Large intestine (tissue), 12 donors: ENCODE measurements around the gene CIAO3. TPM values are rescaled to one million over a fixed set of nuclear protein-coding genes. Genes with fewer than 3 reads are reported as not detected.
A peak's percentile ranks its signal among the peaks of the same experiment; 100 is the strongest.

Experiments used
- DNase-seq, 2 donors: peaks; one replicate each; pipeline versions ENCODE4 v3.0.0 to v3.0.0-alpha.2; 2013
- H3K27ac ChIP-seq: one replicate; pipeline ENCODE4 v1.5.1; 2013; ENCODE audit warnings: low read length
- H3K27me3 ChIP-seq: 2 replicates; pipeline ENCODE4 v1.6.1; 2013; ENCODE audit warnings: low read length; ENCODE audit not compliant: control insufficient read depth, insufficient read depth
- H3K36me3 ChIP-seq: 2 replicates; pipeline ENCODE4 v1.6.1; 2013; ENCODE audit warnings: low read length; ENCODE audit not compliant: control insufficient read depth, insufficient read depth
- H3K4me1 ChIP-seq: one replicate; pipeline ENCODE4 v1.6.1; 2013; ENCODE audit warnings: low read length; ENCODE audit not compliant: control insufficient read depth, insufficient read depth
- H3K4me3 ChIP-seq: one replicate; pipeline ENCODE4 v1.5.1; 2013; ENCODE audit warnings: low read length
- H3K9me3 ChIP-seq: one replicate; pipeline ENCODE4 v1.6.1; 2013; ENCODE audit warnings: mild to moderate bottlenecking, low read depth, low read length, moderate library complexity; ENCODE audit not compliant: control insufficient read depth
- WGBS: methylation state at CpG from one replicate; pipeline ENCODE4 v1.1.5; 2013; ENCODE audit warnings: low lambda C conversion rate; ENCODE audit not compliant: insufficient coverage; 5-methylcytosine and 5-hydroxymethylcytosine counted together
- long read RNA-seq, 11 donors: transcript quantifications; one replicate each; lab custom pipeline, GENCODE V29; 2026
- polyA plus RNA-seq: library from polyadenylated mRNA; unstranded; fragments of 120-200 nt; gene quantifications from one replicate; pipeline ENCODE4 v1.2.1, GENCODE V29; 2013

CIAO3 gene
- 31.3 TPM for polyA plus RNA-seq
- long read RNA-seq, donor 1, partial matches to known transcripts, result 0 of 4 reads
- long read RNA-seq, donor 1, other reads (novel, unspliced or antisense), result 0 of 4 reads
- long read RNA-seq, donor 2, transcript CIAO3-201 (11 exons, 2,112 nt), result major isoform, 6 of 1,133 reads
- long read RNA-seq, donor 2, partial matches to known transcripts, result 1,068 of 1,133 reads
- long read RNA-seq, donor 2, other reads (novel, unspliced or antisense), result 53 of 1,133 reads
- long read RNA-seq, donor 3, result 0 reads
- long read RNA-seq, donor 4, partial matches to known transcripts, result 0 of 1 reads
- long read RNA-seq, donor 4, other reads (novel, unspliced or antisense), result 0 of 1 reads
- long read RNA-seq, donor 5, partial matches to known transcripts, result 0 of 7 reads
- long read RNA-seq, donor 5, other reads (novel, unspliced or antisense), result 0 of 7 reads
- long read RNA-seq, donor 6, partial matches to known transcripts, result 0 of 9 reads
- long read RNA-seq, donor 6, other reads (novel, unspliced or antisense), result 0 of 9 reads
- long read RNA-seq, donor 7, partial matches to known transcripts, result 0 of 5 reads
- long read RNA-seq, donor 7, other reads (novel, unspliced or antisense), result 0 of 5 reads
- long read RNA-seq, donor 8, transcript CIAO3-201 (11 exons, 2,112 nt), result major isoform, 5 of 15 reads
- long read RNA-seq, donor 8, transcript CIAO3-208 (4 exons, 1,350 nt), result major isoform, 5 of 15 reads
- long read RNA-seq, donor 8, partial matches to known transcripts, result 0 of 15 reads
- long read RNA-seq, donor 8, other reads (novel, unspliced or antisense), result 0 of 15 reads
- long read RNA-seq, donor 9, partial matches to known transcripts, result 7 of 16 reads
- long read RNA-seq, donor 9, other reads (novel, unspliced or antisense), result 0 of 16 reads
- long read RNA-seq, donor 10, partial matches to known transcripts, result 0 of 9 reads
- long read RNA-seq, donor 10, other reads (novel, unspliced or antisense), result 0 of 9 reads
- long read RNA-seq, donor 11, partial matches to known transcripts, result 5 of 10 reads
- long read RNA-seq, donor 11, other reads (novel, unspliced or antisense), result 0 of 10 reads

DNA sequence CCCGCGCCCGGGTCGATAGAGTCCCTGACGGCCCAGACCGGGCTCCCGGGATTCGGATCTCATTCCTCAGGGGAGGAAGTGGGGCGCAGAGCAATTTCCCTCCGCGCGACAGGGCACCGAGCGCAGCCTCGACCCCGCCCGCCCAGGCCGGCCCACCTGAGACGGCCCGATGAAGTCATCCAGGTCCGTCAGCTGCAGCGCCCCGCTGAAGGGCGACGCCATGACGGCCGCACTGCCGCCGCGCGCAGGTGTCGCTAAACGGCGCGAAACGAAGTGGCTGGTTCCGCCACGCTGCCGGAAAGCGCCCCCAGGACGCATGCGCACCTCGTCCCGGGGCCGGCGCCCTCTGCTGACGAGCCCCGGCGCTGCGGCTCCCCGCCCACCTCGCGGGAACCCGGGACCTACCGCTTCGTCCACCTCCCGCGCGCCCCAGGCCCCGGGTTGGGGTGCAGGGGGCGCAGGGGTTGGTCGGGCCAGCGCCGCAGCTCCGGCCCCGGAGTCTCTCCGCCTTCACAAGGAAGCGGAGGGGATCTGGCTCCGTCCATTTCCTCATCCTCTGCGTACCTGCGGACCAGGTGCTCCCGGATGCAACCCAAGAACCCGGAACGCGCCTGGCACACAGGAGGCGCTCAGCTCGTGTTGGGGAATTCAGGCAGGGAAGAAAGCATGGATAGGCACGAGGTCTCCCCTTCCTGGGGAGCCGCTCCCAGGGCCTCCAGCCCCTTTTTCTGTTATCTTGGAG, at the start of gene CIAO3:
CIAO3 (minus strand) TSS at position 234 of the 742 bp plus-strand sequence; CDS start at position 222, 12 bp downstream.
- Histone ChIP-seq H3K4me3 (peak within 1 kb of the TSS; percentile 99), H3K27ac (peak within 1 kb of the TSS; percentile 83), H3K4me1 (peaks cover 10% of the 10 kb centered on the region), H3K9me3 (no peaks in the 10 kb centered on the region), H3K36me3 (peaks cover 23% of the 10 kb centered on the region), H3K27me3 (no peaks in the 10 kb centered on the region)
- WGBS, result no CpG with 5 or more reads among the region's 79 CpGs
- peak; percentile 89 to 95 for DNase-seq

DNA sequence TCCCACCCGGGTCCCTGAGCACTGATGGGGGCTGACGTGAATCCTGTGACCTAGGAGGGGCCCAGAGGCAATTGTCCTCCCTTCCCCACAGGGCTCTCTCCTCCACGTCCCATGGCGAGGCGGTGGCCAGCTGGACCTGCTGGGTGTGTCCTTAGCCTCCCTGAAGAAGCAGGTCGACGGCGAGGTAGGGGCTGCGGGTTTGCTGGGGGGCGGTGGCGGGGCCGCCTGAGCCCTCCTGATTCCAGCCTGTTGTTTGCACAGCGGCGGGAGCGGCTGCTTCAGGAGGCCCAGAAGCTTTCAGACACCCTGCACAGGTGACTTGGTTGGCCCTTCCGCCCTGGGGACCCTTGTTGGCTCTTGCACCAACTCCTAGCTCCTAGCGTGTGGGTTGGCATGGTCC, 49.3 kb upstream of the CIAO3 start:
- Histone ChIP-seq H3K27ac (no peak overlapping the region), H3K4me3 (no peak overlapping the region), H3K36me3 (peaks cover 26% of the 10 kb centered on the region), H3K9me3 (peaks cover 6% of the 10 kb centered on the region), H3K4me1 (peaks cover 7% of the 10 kb centered on the region), H3K27me3 (no peaks in the 10 kb centered on the region)
- DNase-seq, result no peak
- no CpG with 5 or more reads among the region's 17 CpGs for WGBS

DNA sequence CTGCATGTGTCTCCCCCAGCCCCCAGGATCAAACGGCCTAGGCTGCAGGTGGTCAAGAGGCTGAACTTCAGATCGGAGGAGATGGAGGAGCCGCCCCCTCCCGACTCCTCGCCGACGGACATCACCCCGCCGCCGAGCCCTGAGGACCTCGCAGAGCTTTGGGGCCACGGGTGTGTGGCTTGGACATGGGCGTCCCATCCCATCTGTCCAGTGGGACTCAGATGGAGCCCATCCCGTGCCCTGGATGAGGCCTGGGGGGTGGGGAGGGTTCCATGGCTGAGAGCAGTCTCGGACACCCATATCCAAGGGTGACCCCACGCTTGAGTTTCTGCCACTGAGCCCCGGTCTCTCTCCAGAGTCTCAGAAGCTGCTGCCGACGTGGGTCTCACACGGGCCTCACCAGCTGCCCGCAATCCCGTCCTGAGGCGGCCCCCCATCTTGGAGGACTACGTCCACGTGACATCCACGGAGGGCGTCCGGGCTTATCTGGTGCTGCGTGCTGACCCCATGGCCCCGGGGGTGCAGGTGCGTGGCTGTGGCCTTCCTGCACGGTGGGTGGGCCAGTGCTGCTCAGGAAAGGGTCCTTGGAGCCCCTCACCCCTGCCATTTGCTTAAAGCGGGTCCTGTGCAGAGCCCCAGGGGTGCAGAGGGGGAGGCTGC, 48.5 kb upstream of the CIAO3 start:
- no peak overlapping the region for H3K27ac ChIP-seq

DNA sequence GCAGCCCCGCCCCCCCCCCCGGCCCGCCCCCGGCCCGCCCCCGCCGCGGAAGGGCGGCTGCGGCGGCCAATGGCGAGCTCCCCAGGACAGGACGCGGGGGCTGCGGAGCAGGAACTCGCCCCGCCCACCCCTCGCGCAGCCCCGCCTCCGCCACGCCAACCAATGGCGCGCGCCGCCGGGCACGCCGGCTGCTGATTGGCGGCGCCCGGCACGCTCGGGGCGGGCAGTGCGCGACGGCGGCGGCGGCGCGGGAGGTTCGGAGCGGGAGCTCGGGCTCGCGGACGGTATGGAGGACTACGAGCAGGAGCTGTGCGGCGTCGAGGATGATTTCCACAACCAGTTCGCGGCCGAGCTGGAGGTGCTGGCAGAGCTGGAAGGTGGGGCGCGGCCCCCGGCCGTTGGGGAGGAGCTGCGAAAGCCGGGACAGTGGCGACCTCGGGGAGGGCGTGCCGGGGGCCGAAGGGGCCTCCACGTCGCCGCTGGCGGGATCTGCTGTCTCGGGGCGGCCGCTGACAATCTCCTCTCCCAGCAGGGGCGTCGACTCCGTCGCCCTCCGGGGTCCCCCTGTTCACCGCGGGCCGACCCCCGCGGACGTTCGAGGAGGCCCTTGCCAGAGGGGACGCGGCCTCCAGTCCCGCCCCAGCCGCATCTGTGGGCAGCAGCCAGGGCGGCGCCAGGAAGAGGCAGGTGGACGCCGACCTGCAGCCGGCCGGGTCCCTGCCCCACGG, 47.8 kb upstream of the CIAO3 start, which contains the start of gene CHTF18:
CHTF18 (plus strand) TSS at position 222 of the 728 bp plus-strand sequence; CDS start at position 287, 65 bp downstream.
- H3K36me3 ChIP-seq, result peaks cover 25% of the 10 kb centered on the region

More for the DNA sequence above, 48.5 kb upstream of the CIAO3 start:
- peak overlapping the region; percentile 64 for H3K4me3 ChIP-seq
- no peak for DNase-seq
- peaks cover 7% of the 10 kb centered on the region for H3K4me1 ChIP-seq
- no CpG with 5 or more reads among the region's 33 CpGs for WGBS
- no peaks in the 10 kb centered on the region for H3K27me3 ChIP-seq
- H3K9me3 ChIP-seq, result peaks cover 6% of the 10 kb centered on the region
- H3K36me3 ChIP-seq, result peaks cover 26% of the 10 kb centered on the region

DNA sequence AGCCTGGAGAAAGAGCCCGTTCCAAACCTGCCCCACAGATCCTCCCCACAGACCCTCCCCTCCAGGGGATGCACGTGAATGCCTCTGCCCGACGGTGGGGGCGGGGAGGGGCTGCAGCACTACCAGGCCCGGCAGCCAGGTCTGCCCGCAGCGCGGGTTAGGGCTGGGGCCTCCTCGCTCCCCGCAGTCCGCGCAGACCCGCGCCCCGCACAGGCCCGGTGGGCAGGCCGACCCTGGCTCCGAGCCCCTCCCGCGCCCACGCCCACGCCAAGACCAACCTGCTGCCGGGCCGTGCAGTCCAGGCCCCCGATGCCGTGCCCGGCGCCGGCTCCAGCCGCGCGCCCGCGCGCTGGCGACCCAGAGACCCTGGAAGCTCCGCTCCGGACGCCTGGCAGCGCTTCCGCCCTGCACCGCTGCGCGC, 47.2 kb upstream of the CIAO3 start, which contains the start of gene RPUSD1:
RPUSD1 (minus strand) TSS at position 404 of the 421 bp plus-strand sequence. CDS start 644 bp downstream, outside the sequence.
- no peak within 1 kb of the TSS for H3K27ac ChIP-seq
- no peak for DNase-seq

More for the DNA sequence above, 47.8 kb upstream of the CIAO3 start, which contains the start of gene CHTF18:
- peak within 1 kb of the TSS; percentile 87 for H3K4me3 ChIP-seq
- H3K4me1 ChIP-seq, result peaks cover 7% of the 10 kb centered on the region
- no peaks in the 10 kb centered on the region for H3K27me3 ChIP-seq
- DNase-seq, result peak; percentile 89 to 94
- no CpG with 5 or more reads among the region's 97 CpGs for WGBS
- H3K27ac ChIP-seq, result no peak within 1 kb of the TSS
- peaks cover 6% of the 10 kb centered on the region for H3K9me3 ChIP-seq

DNA sequence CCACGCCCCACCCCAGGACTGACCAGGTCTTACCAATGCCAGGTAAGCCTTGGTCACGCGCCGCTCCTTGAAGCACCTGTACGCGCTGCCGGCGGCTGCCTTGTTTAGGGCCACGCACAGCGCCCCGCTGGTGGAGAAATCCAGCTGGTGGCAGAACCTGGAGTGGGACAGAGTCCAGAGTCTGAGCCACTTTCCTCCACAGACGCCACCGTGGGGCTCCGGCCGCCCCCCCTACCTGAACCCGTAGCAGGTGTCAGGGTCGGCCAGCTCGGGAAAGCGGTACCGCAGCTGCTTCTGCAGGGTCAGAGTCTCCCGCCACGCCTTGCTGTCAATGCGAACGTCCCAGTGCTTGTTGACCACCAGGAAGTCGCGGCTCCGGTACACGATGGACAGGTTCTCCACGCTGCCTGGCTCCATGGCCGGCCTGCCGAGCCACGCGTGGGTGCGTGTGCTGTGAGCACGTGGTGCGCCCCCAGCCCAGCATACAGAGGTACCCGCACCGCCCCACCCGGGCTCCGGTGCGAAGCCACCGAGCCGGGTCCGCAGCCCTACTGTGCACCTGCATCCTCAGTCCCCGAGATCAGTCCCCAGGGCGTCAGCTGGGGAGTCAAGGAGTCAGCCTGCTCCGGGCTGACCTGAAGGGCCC, 46.6 kb upstream of the CIAO3 start:
- DNase-seq, result peak in 1 of 2 donors; percentile 52
- Histone ChIP-seq H3K27me3 (peaks cover 2% of the 10 kb centered on the region), H3K36me3 (peaks cover 23% of the 10 kb centered on the region), H3K27ac (no peak overlapping the region), H3K9me3 (peaks cover 6% of the 10 kb centered on the region), H3K4me3 (peak overlapping the region; percentile 87), H3K4me1 (peaks cover 7% of the 10 kb centered on the region)
- WGBS, result no CpG with 5 or more reads among the region's 47 CpGs

More for the DNA sequence above, 47.2 kb upstream of the CIAO3 start, which contains the start of gene RPUSD1:
- H3K36me3 ChIP-seq, result peaks cover 23% of the 10 kb centered on the region
- no peaks in the 10 kb centered on the region for H3K27me3 ChIP-seq
- H3K9me3 ChIP-seq, result peaks cover 6% of the 10 kb centered on the region
- peak within 1 kb of the TSS; percentile 87 for H3K4me3 ChIP-seq
- H3K4me1 ChIP-seq, result peaks cover 7% of the 10 kb centered on the region
- WGBS, result no CpG with 5 or more reads among the region's 45 CpGs

DNA sequence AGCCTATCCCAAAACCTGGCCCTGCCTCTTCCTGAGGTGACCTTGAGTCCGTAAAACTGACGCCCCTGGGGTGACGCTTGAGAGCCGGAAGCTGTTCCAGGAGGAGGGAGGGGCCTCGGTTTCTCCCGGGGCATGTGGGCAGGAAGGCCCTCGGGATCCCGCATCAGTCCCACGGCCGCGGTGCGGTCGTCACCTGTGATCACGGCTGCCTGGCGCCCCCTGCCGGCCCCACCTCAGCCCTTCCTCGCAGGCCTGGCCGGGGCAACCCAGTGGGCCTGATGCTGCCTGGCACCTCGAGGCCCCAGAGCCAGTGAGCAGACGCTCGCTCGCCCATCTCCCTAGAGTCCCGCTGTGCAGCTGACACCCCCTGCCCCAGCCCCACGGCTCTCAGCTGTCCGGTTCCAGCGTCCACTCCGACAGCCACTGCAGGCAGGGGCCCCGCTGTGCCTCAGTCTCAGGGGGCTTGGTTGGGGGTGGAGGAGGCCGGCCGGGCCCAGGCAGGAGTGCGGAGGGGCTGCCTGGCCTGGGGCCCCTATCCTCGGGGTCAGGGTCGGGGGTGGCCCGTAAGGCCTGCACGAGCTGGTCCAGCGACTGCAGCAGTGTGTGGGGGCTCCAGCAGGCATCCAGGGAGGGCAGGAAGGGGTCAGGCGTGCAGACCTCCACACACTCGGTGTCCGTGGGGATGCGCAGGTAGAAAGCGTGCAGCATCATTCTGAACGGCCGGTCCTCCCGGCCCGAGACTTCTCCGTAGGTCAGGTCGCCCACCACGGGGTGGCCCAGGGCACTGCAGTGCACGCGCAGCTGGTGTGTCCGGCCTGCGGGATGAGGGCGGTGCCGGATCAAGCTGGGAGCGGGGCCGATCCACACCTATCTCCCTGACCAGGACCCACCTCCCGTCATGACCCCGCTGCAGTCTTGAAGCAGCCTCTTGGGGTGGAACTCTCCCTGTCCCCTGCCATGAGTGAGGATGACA, 45.1 kb upstream of the CIAO3 start:
- no peak overlapping the region for H3K27ac ChIP-seq
- H3K4me1 ChIP-seq, result peaks cover 7% of the 10 kb centered on the region
- peaks cover 4% of the 10 kb centered on the region for H3K27me3 ChIP-seq
- H3K9me3 ChIP-seq, result no peaks in the 10 kb centered on the region
- peaks cover 15% of the 10 kb centered on the region for H3K36me3 ChIP-seq
- H3K4me3 ChIP-seq, result no peak overlapping the region
- peak in 1 of 2 donors; percentile 41 for DNase-seq
- no CpG with 5 or more reads among the region's 58 CpGs for WGBS

DNA sequence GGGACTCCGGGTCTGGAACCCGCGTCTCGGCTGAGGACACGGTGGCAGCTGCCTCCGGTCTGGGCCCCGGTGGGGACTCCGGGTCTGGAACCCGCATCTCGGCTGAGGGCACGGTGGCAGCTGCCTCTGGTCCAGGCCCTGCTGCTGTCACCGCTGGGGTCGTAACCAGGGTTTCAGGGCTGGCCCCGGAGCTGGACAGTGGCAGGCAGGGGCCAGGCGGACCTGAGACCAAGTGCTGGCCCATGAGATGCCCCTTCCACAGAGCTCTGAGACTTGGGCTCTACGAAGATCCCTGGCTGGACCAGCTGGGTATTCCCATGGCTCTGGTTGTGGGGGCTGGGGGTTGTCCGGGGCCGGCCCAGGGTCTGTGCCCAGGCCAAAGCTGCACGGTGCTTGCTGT, 43.6 kb upstream of the CIAO3 start:
- no peak overlapping the region for H3K27ac ChIP-seq
- DNase-seq, result no peak
- peaks cover 7% of the 10 kb centered on the region for H3K4me1 ChIP-seq
- H3K27me3 ChIP-seq, result peaks cover 4% of the 10 kb centered on the region
- no peaks in the 10 kb centered on the region for H3K9me3 ChIP-seq
- H3K4me3 ChIP-seq, result no peak overlapping the region
- peaks cover 10% of the 10 kb centered on the region for H3K36me3 ChIP-seq
- no CpG with 5 or more reads among the region's 19 CpGs for WGBS
